ENCODE data around the gene USP53.
"Not testable (repeated sequence)": the region's sequence is repeated elsewhere in the genome, so short reads cannot be mapped to it uniquely, and the experiment has no call there.

Gene USP53

DNA sequence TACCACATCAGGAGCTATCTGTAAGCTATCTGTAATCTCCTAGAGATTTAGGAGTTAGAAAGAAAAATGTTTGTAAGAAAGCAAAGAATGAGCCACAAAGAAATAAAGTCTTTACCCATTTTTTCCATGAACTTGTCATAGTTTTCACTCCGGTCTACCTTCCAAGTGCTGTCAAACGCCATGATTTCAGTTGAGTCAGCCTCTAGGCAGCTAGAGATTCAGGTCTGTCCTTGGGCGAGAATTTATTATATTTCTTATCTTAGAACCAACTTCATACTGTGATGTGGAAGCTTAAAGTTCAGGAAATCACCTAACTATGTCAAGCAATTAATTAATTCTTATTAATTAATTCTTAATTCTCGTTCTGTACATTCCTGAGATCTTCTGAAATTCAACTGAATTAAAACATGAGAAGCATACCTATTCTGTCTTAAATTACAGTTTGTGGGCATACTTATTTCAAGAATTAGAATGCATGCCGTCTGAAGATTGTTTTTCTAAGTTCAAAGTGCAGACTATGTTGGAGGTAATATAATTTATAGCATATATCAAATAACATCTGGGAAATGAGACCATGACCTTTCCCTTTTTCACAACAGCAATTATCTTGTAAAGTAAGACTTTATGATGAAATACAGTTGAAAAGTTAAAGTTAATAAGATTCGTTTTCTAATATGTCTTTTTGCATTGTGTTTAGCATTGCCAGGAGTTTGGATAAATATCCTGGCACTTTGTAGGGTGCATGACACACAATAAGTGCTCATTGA, 109.6 kb downstream of the USP53 start, which contains the start of gene FABP2:
FABP2 (minus strand) TSS at position 218 of the 767 bp plus-strand sequence; CDS start at position 182, 36 bp downstream.
- no peak for DNase-seq (ENCODE audit: low spot score)

DNA sequence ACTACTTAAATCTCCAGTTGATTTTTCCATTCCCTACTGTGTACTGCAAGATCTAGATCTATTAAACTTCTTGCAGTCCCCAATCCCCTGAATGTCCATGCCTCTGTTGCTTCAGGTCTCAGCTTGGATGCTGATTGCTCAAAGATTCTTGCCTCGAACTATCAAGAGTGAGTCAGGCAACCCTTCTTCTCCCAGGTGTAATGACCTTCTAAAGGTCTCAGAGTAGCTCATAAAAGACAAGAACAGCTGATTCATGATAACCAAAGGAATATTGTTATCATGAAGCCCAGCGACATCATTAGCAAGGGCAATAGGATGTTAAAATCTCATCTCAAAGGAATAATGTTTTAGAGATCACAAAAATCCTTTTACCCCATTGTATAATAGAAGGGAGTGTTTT, 116.2 kb downstream of the USP53 start:
- no peak for DNase-seq (ENCODE audit: low spot score)

DNA sequence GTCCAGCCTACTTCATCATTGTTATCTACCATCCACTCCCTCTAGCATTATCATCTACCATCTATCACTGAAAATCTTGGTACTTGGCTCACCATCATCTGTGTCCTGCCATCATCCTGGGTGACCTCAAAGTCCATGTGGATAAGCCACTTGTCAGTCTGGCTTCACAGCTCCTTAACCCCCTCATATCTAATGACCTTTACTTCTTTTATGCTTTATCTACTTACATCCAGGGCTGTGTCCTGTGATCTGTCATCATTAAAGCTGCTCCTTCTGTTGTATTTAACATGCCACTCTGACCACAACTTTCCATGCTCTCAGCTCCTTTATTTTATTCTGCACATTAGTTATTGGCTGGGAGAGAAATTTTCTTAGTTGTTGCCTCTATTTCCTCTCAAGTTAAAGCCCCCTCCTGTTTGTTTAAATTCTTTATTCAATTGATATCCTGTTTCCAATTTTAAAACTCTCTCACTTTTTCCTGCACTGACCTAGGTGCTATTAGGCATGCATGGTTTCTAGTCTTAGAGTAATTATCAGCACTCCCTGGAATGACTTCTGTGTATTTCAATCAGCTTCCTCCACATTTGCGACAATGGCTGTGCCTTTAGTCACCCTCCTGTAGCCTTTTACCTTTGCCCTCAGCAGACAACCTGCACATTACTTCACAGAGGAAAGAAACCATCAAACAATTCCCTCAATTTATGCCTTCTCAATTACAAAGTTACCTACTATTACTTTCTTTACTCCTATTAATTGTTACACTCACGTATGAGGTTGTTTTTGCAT, 117.5 kb downstream of the USP53 start:
- no peak for DNase-seq (ENCODE audit: low spot score)

DNA sequence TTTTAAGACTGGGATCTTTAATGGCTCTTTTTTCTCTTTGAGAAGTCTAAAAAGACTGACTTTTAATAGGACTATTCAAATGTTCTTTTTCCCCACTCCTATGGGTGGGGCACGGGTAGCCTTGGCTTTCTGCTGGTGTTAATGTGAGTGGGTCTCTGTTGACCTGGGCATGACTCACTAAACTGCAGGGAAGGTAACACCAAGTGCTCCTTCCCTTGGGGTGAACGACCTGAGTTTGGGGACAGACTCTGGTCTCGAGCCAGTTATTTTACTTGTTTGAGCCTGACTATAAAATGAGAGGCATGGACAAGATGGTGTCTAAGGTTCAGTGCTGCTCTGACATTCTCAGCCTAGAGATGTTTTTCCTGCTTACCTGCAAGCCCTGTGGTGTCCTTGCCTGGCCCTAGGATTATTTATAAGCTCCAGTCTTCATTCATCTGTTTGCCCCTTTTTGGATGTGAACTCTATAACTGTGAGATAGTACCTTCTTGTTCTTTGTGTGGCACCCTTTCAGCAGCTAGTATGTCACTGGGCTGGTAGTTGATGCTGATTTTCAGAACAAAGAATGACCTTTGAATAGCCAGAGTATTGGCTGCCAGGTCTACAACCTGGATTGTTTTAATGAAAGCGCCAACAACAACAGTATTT, 123.9 kb downstream of the USP53 start:
- not testable (repeated sequence) for DNase-seq (ENCODE audit: low spot score)

DNA sequence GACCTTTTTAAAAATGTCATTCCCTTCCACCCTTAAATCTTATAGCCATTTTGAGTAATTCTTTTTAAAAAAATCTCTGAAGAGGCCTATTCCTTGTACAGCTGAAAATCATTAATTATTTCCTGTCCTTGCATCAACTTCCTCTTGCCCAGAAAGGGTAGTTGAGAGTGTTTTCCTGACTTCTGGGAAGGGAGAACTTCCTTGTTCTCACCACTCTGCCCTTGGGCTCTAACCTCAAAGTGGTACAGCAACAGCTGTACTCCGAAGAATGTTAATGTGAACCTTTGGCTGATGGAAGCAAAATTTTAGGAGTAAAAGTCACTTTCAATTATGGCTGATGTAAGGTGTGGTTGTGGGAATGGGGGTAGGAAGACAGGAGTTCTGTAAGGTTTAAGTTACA, 124.5 kb downstream of the USP53 start:
- DNase-seq (ENCODE audit: low spot score) = no peak

DNA sequence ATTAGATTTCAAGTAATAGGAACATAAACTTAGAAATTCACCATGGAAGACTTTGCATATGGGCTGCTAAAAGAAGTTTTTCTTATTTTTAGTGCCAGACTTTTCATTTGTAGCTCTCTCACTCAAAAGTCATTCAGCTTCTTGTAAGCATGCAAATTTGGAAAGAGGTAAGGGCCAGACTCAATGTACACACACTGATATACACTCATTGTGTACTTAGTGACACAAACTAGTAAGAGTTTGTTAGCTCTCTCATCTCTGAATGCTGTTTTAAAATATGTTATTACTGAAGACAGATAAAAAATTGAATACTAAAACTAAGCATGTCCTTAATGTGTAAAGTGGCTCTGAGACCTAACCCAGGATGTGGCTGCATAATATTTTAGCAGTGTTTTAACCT, 127.4 kb downstream of the USP53 start:
- not testable (repeated sequence) for DNase-seq (ENCODE audit: low spot score)

DNA sequence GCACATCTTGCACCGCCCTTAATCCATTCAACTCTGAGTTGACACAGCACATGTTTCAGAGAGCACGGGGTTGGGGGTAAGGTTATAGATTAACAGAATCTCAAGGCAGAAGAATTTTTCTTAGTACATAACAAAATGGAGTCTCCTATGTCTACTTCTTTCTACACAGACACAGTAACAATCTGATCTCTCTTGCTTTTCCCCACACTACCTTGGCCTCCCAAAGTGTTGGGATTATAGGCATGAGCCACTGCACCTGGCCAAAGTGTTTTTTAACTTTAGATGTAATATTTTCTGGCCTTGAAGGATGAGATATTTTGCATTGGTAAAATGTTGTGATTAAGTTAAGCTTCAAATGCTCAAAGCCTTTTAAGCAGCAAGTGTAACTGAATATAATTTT, 130.8 kb downstream of the USP53 start:
- not testable (repeated sequence) for DNase-seq (ENCODE audit: low spot score)

Data from COLO829 (cell line).